ENCODE results near the gene EHBP1L1.

GRCh38 chr11:65629579-65629978 lies 53.7 kb downstream of the EHBP1L1 start:
- TF ChIP-seq CTCF (IDR thresholded peaks at IDR 0.05; ENCODE audit: insufficient read depth, low read depth, low read length) (no peak), EZH2 (IDR thresholded peaks at IDR 0.05; ENCODE audit: insufficient read depth, low read length) (no peak)
